K562 (cell line): ENCODE data around the gene PBX1. TPM values are rescaled to one million over a fixed set of nuclear protein-coding genes. Genes with fewer than 3 reads are reported as not detected.

Experiments
- ATAC-seq: fragments of 200-7000 bp; cut with Tn5 transposase; 3 replicates; pipeline ENCODE4 v1.9.1; 2020; ENCODE audit warnings: moderate library complexity
- BruUV-seq: library from RNA; stranded (reverse); fragments of 400-500 nt; replicated peaks from 2 replicates; lab custom pipeline; 2021; lab: Mats Ljungman, UMichigan
- CTCF ChIA-PET: fragments of 300-600 bp; formaldehyde crosslinking; extraction: SDS; loops from one replicate; lab custom pipeline; 2021; ENCODE audit warnings: low intra/inter-chr PET ratio; lab: Yijun Ruan, JAX
- POLR2A ChIA-PET: fragments of 300-600, 350-650 bp; sonication (Branson Sonifier 250); formaldehyde crosslinking; extraction: SDS; loops from one replicate; lab custom pipeline; 2021; ENCODE audit warnings: antibody characterized with exemption, inconsistent platforms; lab: Yijun Ruan, JAX
- DNase-seq, 4 experiments: peaks; one replicate each; pipeline versions ENCODE4 v3.0.0 to v3.0.0-alpha.2; 2011 to 2018; ENCODE audit warnings: low spot score in 3 of 4, mixed read lengths in 3 of 4; ENCODE audit errors: extremely low read depth in 1 of 4
- FAIRE-seq: peaks from 2 replicates; lab custom pipeline; 2011; peaks lifted over from hg19 to GRCh38; lab: Jason Lieb, UNC
- H2AFZ ChIP-seq: 2 replicates; pipeline ENCODE4 v1.6.0; 2011; ENCODE audit warnings: low read depth, low read length, control low read depth, inconsistent platforms
- H3K27ac ChIP-seq: fragments of 200-600 bp; 3 replicates; pipeline ENCODE4 v1.8.0; 2011; ENCODE audit warnings: low read depth, mild to moderate bottlenecking, control low read depth, inconsistent platforms, low read length, moderate library complexity, mixed read lengths; ENCODE audit errors: extremely low read depth
- H3K27me3 ChIP-seq, 2 experiments: fragments of 300-600 bp in 1 of 2; 2 replicates in 1 of 2; 3 replicates in 1 of 2; pipeline versions ENCODE4 v1.6.0 to v1.8.0; 2011; ENCODE audit warnings: inconsistent platforms in 2 of 2, low read length in 2 of 2, mild to moderate bottlenecking in 1 of 2, mixed read lengths in 1 of 2, moderate library complexity in 1 of 2; ENCODE audit not compliant: control insufficient read depth in 2 of 2, insufficient read depth in 2 of 2
- H3K36me3 ChIP-seq: fragments of 300-600 bp; 3 replicates; pipeline ENCODE4 v1.8.0; 2011; ENCODE audit warnings: mild to moderate bottlenecking, low read length, inconsistent platforms; ENCODE audit not compliant: control insufficient read depth, insufficient read depth
- H3K4me1 ChIP-seq, 2 experiments: fragments of 200-600 bp in 1 of 2; replicated peaks in 1 of 2; 2 replicates in 1 of 2; 3 replicates in 1 of 2; pipeline versions ENCODE4 v1.5.1 to v1.8.0; 2011; ENCODE audit warnings: inconsistent platforms in 2 of 2, low read length in 2 of 2, mild to moderate bottlenecking in 1 of 2, mixed read lengths in 1 of 2, moderate library complexity in 1 of 2; ENCODE audit not compliant: control insufficient read depth in 2 of 2, insufficient read depth in 2 of 2
- H3K4me2 ChIP-seq: 2 replicates; pipeline ENCODE4 v1.6.1; 2011; ENCODE audit warnings: low read length, control low read depth, inconsistent platforms, mixed read lengths; ENCODE audit not compliant: insufficient read depth
- H3K4me3 ChIP-seq: fragments of 200-600 bp; sonication (generic), shearing (Covaris generic); 2 replicates; pipeline ENCODE4 v1.5.1; 2016; ENCODE audit warnings: control low read depth, inconsistent platforms
- H3K79me2 ChIP-seq: fragments of 200-600 bp; 3 replicates; pipeline ENCODE4 v1.8.0; 2011; ENCODE audit warnings: low read length, inconsistent platforms; ENCODE audit not compliant: control insufficient read depth, insufficient read depth
- H3K9ac ChIP-seq, 2 experiments: 2 replicates each; pipeline versions ENCODE4 v1.6.0 to v1.6.1; 2011; ENCODE audit warnings: low read depth in 2 of 2, low read length in 2 of 2, control low read depth in 1 of 2, inconsistent platforms in 1 of 2, mild to moderate bottlenecking in 1 of 2, mixed read lengths in 1 of 2; ENCODE audit not compliant: insufficient read depth in 1 of 2
- H3K9me1 ChIP-seq: one replicate; pipeline ENCODE4 v1.6.0; 2011; ENCODE audit warnings: inconsistent platforms, mild to moderate bottlenecking, low read length, moderate library complexity; ENCODE audit not compliant: control insufficient read depth, insufficient read depth
- H3K9me3 ChIP-seq: replicated peaks from 2 replicates; pipeline ENCODE4 v1.5.1; 2011; ENCODE audit warnings: low read depth, low read length, inconsistent platforms; ENCODE audit not compliant: control insufficient read depth, insufficient read depth
- H4K20me1 ChIP-seq: replicated peaks from 2 replicates; pipeline ENCODE4 v1.6.1; 2011; ENCODE audit warnings: low read length, inconsistent platforms, mixed read lengths; ENCODE audit not compliant: control insufficient read depth, insufficient read depth
- EWSR1 ChIP-seq: fragments of 450-650 bp; IDR thresholded peaks from 2 replicates; pipeline ENCODE4 v1.6.1; 2018; ENCODE audit warnings: borderline replicate concordance, mild to moderate bottlenecking, low read depth, moderate library complexity; ENCODE audit not compliant: partially characterized antibody
- ILK ChIP-seq: fragments of 450-650 bp; IDR thresholded peaks from 2 replicates; pipeline ENCODE4 v1.6.1; 2016; ENCODE audit warnings: missing genetic modification characterization, low read depth, mild to moderate bottlenecking, missing compliant biosample characterization, moderate library complexity, borderline replicate concordance
- KAT8 ChIP-seq: fragments of 450-650 bp; IDR thresholded peaks from 2 replicates; pipeline ENCODE4 v1.6.1; 2016; ENCODE audit warnings: low read depth, mild to moderate bottlenecking
- KLF6 ChIP-seq: fragments of 250-450 bp; sonication (Bioruptor Pico); IDR thresholded peaks from 2 replicates; pipeline ENCODE4 v1.4.0; 2020; ENCODE audit warnings: mild to moderate bottlenecking, moderate library complexity, borderline replicate concordance
- PPARD ChIP-seq: fragments of 250-450 bp; sonication (Bioruptor Pico); IDR thresholded peaks from 2 replicates; pipeline ENCODE4 v1.8.0; 2022; ENCODE audit warnings: inconsistent platforms, mild to moderate bottlenecking, moderate library complexity
- RBM15 ChIP-seq: fragments of 200-400 bp; formaldehyde crosslinking; IDR thresholded peaks from 2 replicates; pipeline ENCODE4 v1.6.1; 2018; ENCODE audit warnings: mild to moderate bottlenecking, low read length, moderate library complexity; ENCODE audit not compliant: insufficient read depth
- STAT5A ChIP-seq: IDR thresholded peaks from 2 replicates; pipeline ENCODE4 v1.6.1; 2012; ENCODE audit warnings: low read length, inconsistent platforms, borderline replicate concordance
- WGBS: fragments of 100-300 bp; shearing (Covaris generic); methylation state at CpG from one replicate; pipeline ENCODE4 v1.1.6; 2016; ENCODE audit warnings: low coverage, mixed read lengths; ENCODE audit not compliant: insufficient coverage; ENCODE audit errors: missing lambda C conversion rate; 5-methylcytosine and 5-hydroxymethylcytosine counted together
- in situ Hi-C: fragments of 300-500 bp; cut with MboI; formaldehyde crosslinking; loops from 4 replicates; pipeline ENCODE4 v1.15.0; 2018; ENCODE audit warnings: inconsistent platforms, mixed read lengths
- intact Hi-C: fragments of 100-400 bp; cut with micrococcal nuclease; formaldehyde crosslinking; loops from 2 replicates; pipeline ENCODE4 v1.14.2; 2022
- polyA plus RNA-seq, 8 experiments: library from polyadenylated mRNA; depleted of rRNA in 4 of 8; stranded (reverse) in 5 of 8; unstranded in 3 of 8; fragments of >200 nt; fragmentation: Nextera tagmentation in 2 of 8; fragmentation: Illumina TruSeq in 1 of 8; extraction: Ambion mirVana in 2 of 8; extraction: Trizol in 1 of 8; gene quantifications; 2 replicates each; pipeline versions ENCODE4 v1.2.1 to v1.2.3, GENCODE V29; 2011 to 2014; ENCODE audit warnings: inconsistent platforms in 1 of 8, missing spikeins in 1 of 8
- total RNA-seq, 7 experiments: library from RNA; depleted of rRNA in 6 of 7; stranded (reverse); fragments of >200 nt in 6 of 7; fragmentation: Illumina TruSeq in 2 of 7; extraction: Trizol in 2 of 7; gene quantifications; 2 replicates each; pipeline versions ENCODE4 v1.2.1 to v1.2.3, GENCODE V29; 2011 to 2021; ENCODE audit warnings: low replicate concordance in 1 of 7
- TF ChIP-seq, protein P1 (sequence below): fragments of 450-650 bp; IDR thresholded peaks from one replicate; pipeline ENCODE4 v1.6.1; 2018; ENCODE audit warnings: mild to moderate bottlenecking, moderate library complexity; ENCODE audit not compliant: partially characterized antibody
- TF ChIP-seq, protein P2 (sequence below): sonication (generic); formaldehyde crosslinking; IDR thresholded peaks from 2 replicates; pipeline ENCODE4 v1.8.0; 2022; ENCODE audit warnings: missing genetic modification reagents, mild to moderate bottlenecking, borderline replicate concordance
- TF ChIP-seq, protein P3 (sequence below): fragments of 250-450 bp; sonication (Bioruptor Pico); IDR thresholded peaks from 2 replicates; pipeline ENCODE4 v1.4.0; 2020
- TF ChIP-seq, protein P4 (sequence below): fragments of 250-450 bp; sonication (Bioruptor Pico); IDR thresholded peaks from 2 replicates; pipeline ENCODE4 v1.8.0; 2021; ENCODE audit warnings: borderline replicate concordance, mild to moderate bottlenecking, moderate library complexity; ENCODE audit not compliant: poor library complexity, severe bottlenecking

PBX1 gene
- total and polyA plus RNA-seq, 9 of the 15 experiments (the other 6 are each of a cell fraction or from before 2014, with no cell fraction given): 0.03 to 0.62 (median 0.17) TPM

DNA sequence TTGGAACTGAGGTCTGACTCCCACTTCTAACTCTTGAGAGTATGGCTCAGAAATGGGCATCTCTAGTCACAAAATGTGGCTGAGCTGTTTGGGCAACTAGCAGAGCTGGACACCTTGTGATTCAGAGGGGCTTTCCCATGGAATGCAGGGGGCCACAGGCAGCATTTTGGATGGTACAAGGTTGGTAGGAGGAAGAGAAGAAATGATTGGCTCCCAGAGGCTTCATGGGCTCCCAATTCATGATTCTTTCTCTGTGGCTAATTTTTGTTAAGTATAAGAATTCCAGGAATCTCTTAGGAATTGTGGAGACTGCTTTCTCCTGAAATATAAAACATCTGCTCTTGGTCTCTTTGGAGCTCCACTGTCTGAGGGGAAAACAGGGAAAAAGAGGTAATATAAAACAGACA, 49.7 kb downstream of the PBX1 start:
- in situ Hi-C loops: no loop called here
- no peak for ATAC-seq

DNA sequence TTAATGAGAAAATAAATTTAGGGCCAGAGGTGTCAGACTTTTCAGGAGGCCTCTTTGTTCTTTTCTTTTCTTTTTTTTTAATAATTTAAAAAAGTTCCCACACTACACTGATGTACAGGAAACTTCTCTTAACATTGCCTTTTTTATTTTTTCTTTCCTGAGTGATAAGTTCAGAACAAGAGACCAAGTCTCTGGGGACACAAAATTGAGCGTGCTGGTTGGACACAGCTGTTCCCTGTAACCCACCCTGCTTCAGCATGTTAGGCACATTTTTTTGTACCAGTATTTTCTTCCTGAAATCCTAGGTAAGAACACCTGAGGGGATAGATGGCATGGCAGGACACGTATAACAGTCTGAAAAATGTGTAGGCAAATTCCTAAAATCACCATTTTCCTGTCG, 50.1 kb downstream of the PBX1 start:
- H3K4me3 ChIP-seq: no peak overlapping the region
- H3K36me3 ChIP-seq: no peaks in the 10 kb centered on the region
- FAIRE-seq (no peak), DNase-seq (no peak), ATAC-seq (no peak)
- H3K79me2 ChIP-seq: no peaks in the 10 kb centered on the region
- in situ Hi-C loops (no loop called here), intact Hi-C loops (no loop called here)
- peaks cover 0 to 10% of the 10 kb centered on the region in 2 experiments; a peak in 3 of 5 replicates for H3K27me3 ChIP-seq
- no peak overlapping the region for H3K27ac ChIP-seq
- no peaks in the 10 kb centered on the region for H3K9me3 ChIP-seq
- H2AFZ ChIP-seq: no peak overlapping the region
- 2% methylated on average over 3 of the region's 3 CpGs for WGBS
- H4K20me1 ChIP-seq: no peaks in the 10 kb centered on the region
- BruUV-seq: no TSS peak
- no peaks in the 10 kb centered on the region for H3K4me1 ChIP-seq
- no peak overlapping the region for H3K9ac ChIP-seq
- no peak overlapping the region for H3K4me2 ChIP-seq
- ChIA-PET CTCF (no interaction called here), POLR2A (no interaction called here)
- H3K9me1 ChIP-seq: no peaks in the 10 kb centered on the region
- TF ChIP-seq RBM15 (no peak), KAT8 (no peak), ILK (tag) (no peak), PPARD (CRISPR knock-in tag) (no peak), EWSR1 (no peak), STAT5A (no peak)
- TF ChIP-seq, protein P1, sequence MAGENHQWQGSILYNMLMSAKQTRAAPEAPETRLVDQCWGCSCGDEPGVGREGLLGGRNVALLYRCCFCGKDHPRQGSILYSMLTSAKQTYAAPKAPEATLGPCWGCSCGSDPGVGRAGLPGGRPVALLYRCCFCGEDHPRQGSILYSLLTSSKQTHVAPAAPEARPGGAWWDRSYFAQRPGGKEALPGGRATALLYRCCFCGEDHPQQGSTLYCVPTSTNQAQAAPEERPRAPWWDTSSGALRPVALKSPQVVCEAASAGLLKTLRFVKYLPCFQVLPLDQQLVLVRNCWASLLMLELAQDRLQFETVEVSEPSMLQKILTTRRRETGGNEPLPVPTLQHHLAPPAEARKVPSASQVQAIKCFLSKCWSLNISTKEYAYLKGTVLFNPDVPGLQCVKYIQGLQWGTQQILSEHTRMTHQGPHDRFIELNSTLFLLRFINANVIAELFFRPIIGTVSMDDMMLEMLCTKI: no peak
- TF ChIP-seq, protein P2, sequence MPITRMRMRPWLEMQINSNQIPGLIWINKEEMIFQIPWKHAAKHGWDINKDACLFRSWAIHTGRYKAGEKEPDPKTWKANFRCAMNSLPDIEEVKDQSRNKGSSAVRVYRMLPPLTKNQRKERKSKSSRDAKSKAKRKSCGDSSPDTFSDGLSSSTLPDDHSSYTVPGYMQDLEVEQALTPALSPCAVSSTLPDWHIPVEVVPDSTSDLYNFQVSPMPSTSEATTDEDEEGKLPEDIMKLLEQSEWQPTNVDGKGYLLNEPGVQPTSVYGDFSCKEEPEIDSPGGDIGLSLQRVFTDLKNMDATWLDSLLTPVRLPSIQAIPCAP (CRISPR knock-in tag): no peak
- TF ChIP-seq, protein P3, sequence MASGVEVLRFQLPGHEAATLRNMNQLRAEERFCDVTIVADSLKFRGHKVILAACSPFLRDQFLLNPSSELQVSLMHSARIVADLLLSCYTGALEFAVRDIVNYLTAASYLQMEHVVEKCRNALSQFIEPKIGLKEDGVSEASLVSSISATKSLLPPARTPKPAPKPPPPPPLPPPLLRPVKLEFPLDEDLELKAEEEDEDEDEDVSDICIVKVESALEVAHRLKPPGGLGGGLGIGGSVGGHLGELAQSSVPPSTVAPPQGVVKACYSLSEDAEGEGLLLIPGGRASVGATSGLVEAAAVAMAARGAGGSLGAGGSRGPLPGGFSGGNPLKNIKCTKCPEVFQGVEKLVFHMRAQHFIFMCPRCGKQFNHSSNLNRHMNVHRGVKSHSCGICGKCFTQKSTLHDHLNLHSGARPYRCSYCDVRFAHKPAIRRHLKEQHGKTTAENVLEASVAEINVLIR: no peak
- TF ChIP-seq, protein P4, sequence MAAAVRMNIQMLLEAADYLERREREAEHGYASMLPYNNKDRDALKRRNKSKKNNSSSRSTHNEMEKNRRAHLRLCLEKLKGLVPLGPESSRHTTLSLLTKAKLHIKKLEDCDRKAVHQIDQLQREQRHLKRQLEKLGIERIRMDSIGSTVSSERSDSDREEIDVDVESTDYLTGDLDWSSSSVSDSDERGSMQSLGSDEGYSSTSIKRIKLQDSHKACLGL (CRISPR knock-in tag): no peak

More for the DNA sequence above, 49.7 kb downstream of the PBX1 start:
- ChIA-PET CTCF (no interaction called here), POLR2A (no interaction called here)
- TF ChIP-seq KLF6 (CRISPR knock-in tag): no peak
- H4K20me1 ChIP-seq: no peaks in the 10 kb centered on the region
- DNase-seq (no peak), FAIRE-seq (no peak)
- H3K27me3 ChIP-seq: peaks cover 0 to 10% of the 10 kb centered on the region in 2 experiments; a peak in 3 of 5 replicates
- no peak overlapping the region for H3K4me2 ChIP-seq
- H3K4me3 ChIP-seq: no peak overlapping the region
- H3K9ac ChIP-seq: no peak overlapping the region
- H3K4me1 ChIP-seq: no peaks in the 10 kb centered on the region
- no peaks in the 10 kb centered on the region for H3K79me2 ChIP-seq
- no peaks in the 10 kb centered on the region for H3K9me3 ChIP-seq
- no peaks in the 10 kb centered on the region for H3K36me3 ChIP-seq
- H3K27ac ChIP-seq: no peak overlapping the region
- no TSS peak for BruUV-seq
- no peak overlapping the region for H2AFZ ChIP-seq
- H3K9me1 ChIP-seq: no peaks in the 10 kb centered on the region
- intact Hi-C loops: no loop called here
